Lower leg skin (tissue), 4 donors: ENCODE data around the gene LRPPRC. TPM values are rescaled to one million over a fixed set of nuclear protein-coding genes. Genes with fewer than 3 reads are reported as not detected.

Experiments
- DNase-seq, 2 donors: peaks; one replicate each; pipeline ENCODE4 v3.0.0-alpha.2; 2019; ENCODE audit warnings: low spot score in 2 of 2
- H3K4me3 ChIP-seq: fragments of 200-600 bp; sonication (generic); 2 replicates; pipeline ENCODE4 v1.5.1; 2017; ENCODE audit warnings: mild to moderate bottlenecking, low read depth; ENCODE audit not compliant: poor library complexity, severe bottlenecking
- CTCF ChIP-seq, 3 donors: fragments of 450-650 bp; IDR thresholded peaks; one replicate each; pipeline ENCODE4 v1.5.1; 2016; ENCODE audit warnings: antibody characterized with exemption in 3 of 3, mild to moderate bottlenecking in 3 of 3, moderate library complexity in 2 of 3
- POLR2A ChIP-seq, 2 donors: fragments of 450-650 bp; IDR thresholded peaks; one replicate each; pipeline ENCODE4 v1.6.1; 2016 to 2017; ENCODE audit warnings: antibody characterized with exemption in 2 of 2, mild to moderate bottlenecking in 1 of 2, moderate library complexity in 1 of 2
- WGBS, 2 donors: methylation state at CpG; one replicate each; pipeline ENCODE4 v1.1.5; 2018; 5-methylcytosine and 5-hydroxymethylcytosine counted together
- intact Hi-C: fragments of 100-400 bp; cut with DNase I; formaldehyde crosslinking; loops from one replicate; pipeline ENCODE4 v1.15.0; 2023; ENCODE audit warnings: low total_unique reads
- total RNA-seq, 4 donors: library from RNA; depleted of rRNA; stranded (reverse); fragments of >200 nt; gene quantifications; one replicate each; pipeline ENCODE4 v1.1.0, GENCODE V29; 2016

LRPPRC gene
- total RNA-seq, 4 donors from 2014 or later, result 39.5 to 51.2 (median 47.8) TPM

- 47 to 55% methylated on average over 4 of the region's 4 CpGs for WGBS, 2 donors
- DNase-seq, result no peak
- intact Hi-C loops, result no loop called here
- no peak overlapping the region for H3K4me3 ChIP-seq
- TF ChIP-seq CTCF (IDR thresholded peaks at IDR 0.05) (no peak), POLR2A (IDR thresholded peaks at IDR 0.05) (no peak)
Measured at GRCh38 chr2:43989545-43989944, 6.2 kb downstream of the LRPPRC start.

GRCh38 chr2:43986600-43986999 lies 9.2 kb downstream of the LRPPRC start:
- WGBS, 2 donors, result 89 to 94% methylated on average over 6 of the region's 6 CpGs
- intact Hi-C loops, result no loop called here
- TF ChIP-seq POLR2A (IDR thresholded peaks at IDR 0.05) (no peak), CTCF (IDR thresholded peaks at IDR 0.05) (no peak)

GRCh38 chr2:43985359-43985758 lies 10.4 kb downstream of the LRPPRC start:
- no peak overlapping the region for H3K4me3 ChIP-seq
- intact Hi-C loops, result no loop called here
- no peak for DNase-seq
- 97 to 98% methylated on average over 3 of the region's 3 CpGs for whole genome bisulfite sequencing, 2 donors
- TF ChIP-seq CTCF (IDR thresholded peaks at IDR 0.05), result no peak

More at GRCh38 chr2:43986600-43986999, 9.2 kb downstream of the LRPPRC start:
- no peak overlapping the region for H3K4me3 ChIP-seq
- DNase-seq, result no peak

GRCh38 chr2:43984533-43984932 lies 11.3 kb downstream of the LRPPRC start:
- intact Hi-C loops, result no loop called here
- 90 to 96% methylated on average over 2 of the region's 2 CpGs for WGBS, 2 donors
- no peak for TF ChIP-seq CTCF (IDR thresholded peaks at IDR 0.05)
- TF ChIP-seq POLR2A (IDR thresholded peaks at IDR 0.05), result no peak

GRCh38 chr2:43980902-43981301 lies 14.9 kb downstream of the LRPPRC start:
- DNase-seq, result no peak
- WGBS, 2 donors, result 91 to 92% methylated on average over 2 of the region's 2 CpGs
- TF ChIP-seq CTCF (IDR thresholded peaks at IDR 0.05), result no peak
- TF ChIP-seq POLR2A (IDR thresholded peaks at IDR 0.05), result no peak

More at GRCh38 chr2:43984533-43984932, 11.3 kb downstream of the LRPPRC start:
- no peak for DNase-seq
- no peak overlapping the region for H3K4me3 ChIP-seq

GRCh38 chr2:43977677-43978375 lies 18.0 kb downstream of the LRPPRC start:
- intact Hi-C loops, result no loop called here
- TF ChIP-seq CTCF (IDR thresholded peaks at IDR 0.05) (no peak), POLR2A (IDR thresholded peaks at IDR 0.05) (no peak)
- DNase-seq, result no peak
- no peak overlapping the region for H3K4me3 ChIP-seq

More at GRCh38 chr2:43980902-43981301, 14.9 kb downstream of the LRPPRC start:
- intact Hi-C loops, result no loop called here
- no peak overlapping the region for H3K4me3 ChIP-seq
